ENCODE measurements around the gene PCDHGC5.

DNA sequence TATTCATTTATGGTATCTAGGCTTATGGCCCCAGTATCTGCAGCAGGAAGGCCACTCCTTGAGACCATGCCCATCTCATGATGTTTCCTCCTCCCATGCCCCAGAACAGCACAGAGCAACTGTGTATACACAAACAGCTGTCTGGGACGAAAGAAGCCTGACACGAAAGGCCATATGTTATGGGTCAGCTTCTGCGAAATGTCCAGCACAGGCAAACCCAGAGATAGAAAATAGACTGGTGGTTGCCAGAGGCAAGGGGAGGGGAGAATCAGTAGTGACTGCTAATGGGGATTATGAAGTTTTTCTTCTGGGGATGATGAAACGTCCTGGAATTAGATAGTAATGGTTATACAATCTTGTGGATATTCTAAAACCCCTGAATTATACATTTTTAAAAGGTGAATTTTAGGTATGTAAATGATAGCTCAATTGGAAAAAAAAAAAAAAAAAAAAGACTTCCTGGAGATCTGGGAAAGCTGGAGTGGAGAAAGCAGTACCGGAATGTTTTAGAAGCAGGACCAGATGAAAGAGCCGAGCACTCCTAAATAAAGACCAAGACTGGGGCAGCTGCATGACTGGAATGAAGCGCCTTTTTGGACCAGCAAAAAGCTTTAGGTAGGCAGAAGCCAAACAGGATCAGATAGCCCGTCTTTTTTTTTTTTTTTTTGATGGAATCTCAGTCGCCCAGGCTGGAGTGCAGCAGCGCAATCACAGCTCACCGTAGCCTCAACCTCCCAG lies 29.2 kb downstream of the PCDHGC5 start:
- TF ChIP-seq CTCF (IDR thresholded peaks at IDR 0.05) (no peak), POLR2A (IDR thresholded peaks at IDR 0.05) (no peak)
